GM23248 (cell line): ENCODE measurements around the gene SORL1-AS1.

Source experiments
- DNase-seq: peaks from one replicate; pipeline ENCODE4 v3.0.0-alpha.2; 2015
- H2AFZ ChIP-seq: fragments of 200-600 bp; sonication (generic); 2 replicates; pipeline ENCODE4 v1.6.1; 2016; ENCODE audit warnings: antibody characterized with exemption
- H3F3A ChIP-seq: fragments of 200-600 bp; sonication (generic); 2 replicates; pipeline ENCODE4 v1.6.1; 2016; ENCODE audit warnings: mild to moderate bottlenecking, antibody characterized with exemption, mixed run types; ENCODE audit not compliant: insufficient read depth
- H3K27ac ChIP-seq: fragments of 200-600 bp; sonication (generic); 2 replicates; pipeline ENCODE4 v1.5.1; 2016; ENCODE audit warnings: mild to moderate bottlenecking
- H3K27me3 ChIP-seq: fragments of 200-600 bp; sonication (generic); replicated peaks from 2 replicates; pipeline ENCODE4 v1.6.1; 2016; ENCODE audit warnings: mild to moderate bottlenecking; ENCODE audit not compliant: insufficient read depth
- H3K36me3 ChIP-seq: fragments of 200-600 bp; sonication (generic); 2 replicates; pipeline ENCODE4 v1.6.1; 2016; ENCODE audit warnings: low read depth, mild to moderate bottlenecking
- H3K4me1 ChIP-seq: fragments of 200-600 bp; sonication (generic); 2 replicates; pipeline ENCODE4 v1.6.1; 2016; ENCODE audit warnings: mild to moderate bottlenecking; ENCODE audit not compliant: insufficient read depth
- H3K4me2 ChIP-seq: fragments of 200-600 bp; sonication (generic); one replicate; pipeline ENCODE4 v1.6.1; 2016; ENCODE audit warnings: mild to moderate bottlenecking; ENCODE audit not compliant: unreplicated experiment
- H3K4me3 ChIP-seq: fragments of 200-600 bp; sonication (generic); 2 replicates; pipeline ENCODE4 v1.5.1; 2016; ENCODE audit warnings: mild to moderate bottlenecking
- H3K79me2 ChIP-seq: fragments of 200-600 bp; sonication (generic); 2 replicates; pipeline ENCODE4 v1.6.1; 2016; ENCODE audit warnings: mild to moderate bottlenecking; ENCODE audit not compliant: insufficient read depth
- H3K9ac ChIP-seq: fragments of 200-600 bp; sonication (generic); 2 replicates; pipeline ENCODE4 v1.6.1; 2016; ENCODE audit warnings: mild to moderate bottlenecking
- H3K9me2 ChIP-seq: fragments of 200-600 bp; sonication (generic); 2 replicates; pipeline ENCODE4 v1.6.1; 2016; ENCODE audit warnings: mixed run types, mild to moderate bottlenecking, moderate library complexity; ENCODE audit not compliant: insufficient read depth
- H3K9me3 ChIP-seq: fragments of 200-600 bp; sonication (generic); one replicate; pipeline ENCODE4 v1.6.1; 2017; ENCODE audit warnings: low read depth
- H4K20me1 ChIP-seq: fragments of 200-600 bp; sonication (generic); 2 replicates; pipeline ENCODE4 v1.6.0; 2016; ENCODE audit not compliant: insufficient read depth
- EZH2 ChIP-seq: fragments of 200-600 bp; sonication (generic); IDR thresholded peaks from 2 replicates; pipeline ENCODE4 v1.6.1; 2018; ENCODE audit warnings: antibody characterized with exemption, mild to moderate bottlenecking; ENCODE audit not compliant: insufficient read depth, poor library complexity, severe bottlenecking
- EZH2phosphoT487 ChIP-seq: fragments of 200-600 bp; sonication (generic); IDR thresholded peaks from 2 replicates; pipeline ENCODE4 v1.6.1; 2018; ENCODE audit warnings: antibody characterized with exemption, moderate library complexity, mild to moderate bottlenecking, low read depth; ENCODE audit not compliant: insufficient read depth
- WGBS, 2 experiments: methylation state at CpG; one replicate each; pipeline ENCODE4 v1.1.6; 2015 to 2017; ENCODE audit warnings: low lambda C conversion rate in 2 of 2, low coverage in 1 of 2; ENCODE audit errors: missing lambda C conversion rate in 2 of 2; 5-methylcytosine and 5-hydroxymethylcytosine counted together
- in situ Hi-C: fragments of 300-500 bp; cut with MboI; formaldehyde crosslinking; loops from 2 replicates; pipeline ENCODE4 v1.15.0; 2020

SORL1-AS1 gene

DNA sequence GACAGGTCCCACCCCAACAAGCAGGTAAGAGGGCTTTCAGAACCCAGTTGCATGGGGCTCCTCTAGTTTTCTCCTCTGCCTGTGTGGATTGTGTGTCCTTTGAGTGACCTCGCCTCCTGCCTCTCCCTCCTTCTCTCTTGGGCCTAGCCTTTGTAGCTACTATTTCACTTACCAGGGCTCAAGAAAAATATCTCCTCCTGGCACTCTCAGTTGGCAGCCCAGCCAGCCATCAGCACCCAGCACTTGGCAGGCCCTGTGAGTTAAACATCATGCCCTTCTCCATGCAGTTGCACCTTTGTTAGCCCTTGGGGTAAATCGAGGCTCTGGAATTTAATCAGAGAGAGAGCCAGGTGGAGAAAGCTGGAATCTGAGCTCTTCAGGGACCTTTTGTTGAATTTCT, 35.4 kb upstream of the SORL1-AS1 start:
- WGBS, 2 experiments, result 43 to 52% methylated on average over 2 of the region's 2 CpGs
- no peaks in the 10 kb centered on the region for H3K4me1 ChIP-seq
- TF ChIP-seq EZH2phosphoT487 (no peak), EZH2 (no peak)

DNA sequence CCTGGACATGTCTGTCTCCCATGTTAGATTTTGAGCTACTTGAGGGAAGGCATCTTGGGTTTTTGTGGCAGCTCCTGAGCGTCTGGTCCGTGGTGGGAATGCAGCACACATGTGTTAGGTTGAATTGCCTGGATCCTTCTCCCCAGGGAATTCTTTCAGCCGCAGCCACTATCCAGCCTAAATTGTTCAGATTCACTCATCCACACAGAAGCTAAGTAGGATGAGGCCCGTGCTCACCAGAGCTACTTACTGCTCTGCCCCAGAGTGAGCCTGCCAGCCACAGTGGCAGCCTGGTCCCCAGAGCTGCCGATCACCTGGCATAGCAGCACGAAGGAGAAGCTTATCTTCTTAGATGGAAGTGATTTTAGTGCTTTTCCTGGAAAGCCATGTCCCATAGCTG, 34.4 kb upstream of the SORL1-AS1 start:
- in situ Hi-C loops, result no loop called here

More for the DNA sequence above, 35.4 kb upstream of the SORL1-AS1 start:
- DNase-seq, result no peak
- H3F3A ChIP-seq, result no peaks in the 10 kb centered on the region
- no peaks in the 10 kb centered on the region for H3K79me2 ChIP-seq
- no peaks in the 10 kb centered on the region for H3K9me2 ChIP-seq
- H2AFZ ChIP-seq, result no peak overlapping the region
- H4K20me1 ChIP-seq, result no peaks in the 10 kb centered on the region
- H3K27me3 ChIP-seq, result peaks cover 19% of the 10 kb centered on the region
- no peaks in the 10 kb centered on the region for H3K36me3 ChIP-seq
- H3K9me3 ChIP-seq, result no peaks in the 10 kb centered on the region
- H3K9ac ChIP-seq, result no peak overlapping the region
- no peak overlapping the region for H3K4me2 ChIP-seq
- H3K4me3 ChIP-seq, result no peak overlapping the region
- H3K27ac ChIP-seq, result no peak overlapping the region
- in situ Hi-C loops, result no loop called here

DNA sequence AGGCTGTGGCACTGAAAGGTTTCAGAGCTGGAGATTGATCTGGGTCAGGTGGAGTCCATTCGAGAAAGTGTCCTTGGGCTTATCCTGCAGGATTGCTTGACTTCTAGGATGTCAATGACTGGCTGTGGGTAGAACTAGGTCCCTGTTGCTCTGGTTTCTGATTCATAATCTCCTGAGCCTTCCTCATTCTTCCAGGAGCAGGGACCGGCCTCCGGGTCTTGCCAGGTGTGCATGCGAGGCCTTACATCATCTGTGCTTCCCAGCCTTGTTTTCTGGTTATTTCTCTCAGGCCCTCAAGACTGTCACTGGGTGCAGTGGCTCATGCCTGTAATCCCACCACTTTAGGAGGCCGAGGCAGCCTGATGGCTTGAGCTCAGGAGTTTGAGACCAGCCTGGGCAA, 33.3 kb upstream of the SORL1-AS1 start:
- TF ChIP-seq EZH2phosphoT487, result no peak
- TF ChIP-seq EZH2, result no peak
- no peaks in the 10 kb centered on the region for H4K20me1 ChIP-seq
- no peaks in the 10 kb centered on the region for H3K9me3 ChIP-seq
- DNase-seq, result no peak
- H2AFZ ChIP-seq, result no peak overlapping the region
- H3K36me3 ChIP-seq, result no peaks in the 10 kb centered on the region
- H3K9me2 ChIP-seq, result no peaks in the 10 kb centered on the region
- H3F3A ChIP-seq, result no peaks in the 10 kb centered on the region
- no peak overlapping the region for H3K9ac ChIP-seq
- in situ Hi-C loops, result no loop called here
- 82 to 87% methylated on average over 5 of the region's 5 CpGs for WGBS, 2 experiments
- no peaks in the 10 kb centered on the region for H3K4me1 ChIP-seq
- peaks cover 5% of the 10 kb centered on the region for H3K27me3 ChIP-seq
- H3K4me2 ChIP-seq, result no peak overlapping the region
- H3K79me2 ChIP-seq, result no peaks in the 10 kb centered on the region
- no peak overlapping the region for H3K27ac ChIP-seq
- H3K4me3 ChIP-seq, result no peak overlapping the region

More for the DNA sequence above, 34.4 kb upstream of the SORL1-AS1 start:
- no peaks in the 10 kb centered on the region for H3K79me2 ChIP-seq
- no peak for DNase-seq
- no peak overlapping the region for H3K9ac ChIP-seq
- WGBS, 2 experiments, result 54 to 67% methylated on average over 6 of the region's 6 CpGs
- no peaks in the 10 kb centered on the region for H3K9me3 ChIP-seq
- H3K27ac ChIP-seq, result no peak overlapping the region
- H3K9me2 ChIP-seq, result no peaks in the 10 kb centered on the region
- no peaks in the 10 kb centered on the region for H3F3A ChIP-seq
- no peak overlapping the region for H3K4me2 ChIP-seq
- peaks cover 12% of the 10 kb centered on the region for H3K27me3 ChIP-seq
- H3K36me3 ChIP-seq, result no peaks in the 10 kb centered on the region
- no peak overlapping the region for H2AFZ ChIP-seq
- no peak overlapping the region for H3K4me3 ChIP-seq
- TF ChIP-seq EZH2 (no peak), EZH2phosphoT487 (no peak)
- H4K20me1 ChIP-seq, result no peaks in the 10 kb centered on the region
- no peaks in the 10 kb centered on the region for H3K4me1 ChIP-seq

DNA sequence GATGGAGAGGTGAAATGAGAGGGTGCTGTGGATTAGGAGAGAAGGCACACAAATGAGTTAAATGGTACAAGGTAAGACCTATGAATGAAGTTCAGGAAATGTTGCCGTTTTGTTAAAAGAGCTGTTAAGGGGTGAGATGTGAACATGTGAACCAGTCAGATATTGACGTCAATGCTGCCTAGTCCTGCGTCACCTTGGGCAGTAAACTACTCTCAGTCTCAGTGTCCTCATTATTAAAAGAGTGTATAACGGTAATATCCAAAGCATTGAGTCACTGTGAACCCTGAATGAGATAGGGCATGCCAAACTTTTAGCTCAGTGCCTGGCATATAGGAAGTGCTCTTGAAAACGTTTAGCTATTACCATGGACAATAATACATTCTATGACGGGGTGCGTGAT, 32.4 kb upstream of the SORL1-AS1 start:
- Histone ChIP-seq H3K4me1 (no peaks in the 10 kb centered on the region), H3K27me3 (peaks cover 5% of the 10 kb centered on the region), H3K4me2 (no peak overlapping the region), H3K9me2 (no peaks in the 10 kb centered on the region), H3K9ac (no peak overlapping the region), H3F3A (no peaks in the 10 kb centered on the region), H4K20me1 (no peaks in the 10 kb centered on the region), H3K27ac (no peak overlapping the region), H2AFZ (no peak overlapping the region), H3K36me3 (no peaks in the 10 kb centered on the region), H3K9me3 (no peaks in the 10 kb centered on the region), H3K79me2 (no peaks in the 10 kb centered on the region), H3K4me3 (no peak overlapping the region)
- in situ Hi-C loops, result no loop called here
- no peak for DNase-seq
- WGBS, 2 experiments, result 76 to 78% methylated on average over 7 of the region's 7 CpGs
- TF ChIP-seq EZH2phosphoT487 (no peak), EZH2 (no peak)
